ENCODE measurements around the gene TIMP2.

- TF ChIP-seq EZH2phosphoT487 (IDR thresholded peaks at IDR 0.05; ENCODE audit: borderline replicate concordance, low read length) (no peak), CTCF (IDR thresholded peaks at IDR 0.05; ENCODE audit: low read depth, low read length, poor library complexity, severe bottlenecking) (no peak)
These were observed 40.3 kb upstream of the TIMP2 start for GRCh38 chr17:78965491-78965924.

Data from DOHH2 (cell line).